Testis (tissue), 2 donors: ENCODE results near the gene CFAP58.

Experiments used
- POLR2A ChIP-seq: fragments of 450-650 bp; IDR thresholded peaks from one replicate; pipeline ENCODE4 v1.6.1; 2017; ENCODE audit warnings: antibody characterized with exemption, mild to moderate bottlenecking, moderate library complexity
- TF ChIP-seq, protein P1 (sequence below), 3 experiments: fragments of 450-650 bp in 2 of 3; fragments of 200-600 bp in 1 of 3; sonication (generic) in 1 of 3; IDR thresholded peaks; one replicate each; pipeline ENCODE4 v1.5.1; 2016 to 2019; ENCODE audit warnings: antibody characterized with exemption in 3 of 3, mild to moderate bottlenecking in 2 of 3, moderate library complexity in 1 of 3

DNA sequence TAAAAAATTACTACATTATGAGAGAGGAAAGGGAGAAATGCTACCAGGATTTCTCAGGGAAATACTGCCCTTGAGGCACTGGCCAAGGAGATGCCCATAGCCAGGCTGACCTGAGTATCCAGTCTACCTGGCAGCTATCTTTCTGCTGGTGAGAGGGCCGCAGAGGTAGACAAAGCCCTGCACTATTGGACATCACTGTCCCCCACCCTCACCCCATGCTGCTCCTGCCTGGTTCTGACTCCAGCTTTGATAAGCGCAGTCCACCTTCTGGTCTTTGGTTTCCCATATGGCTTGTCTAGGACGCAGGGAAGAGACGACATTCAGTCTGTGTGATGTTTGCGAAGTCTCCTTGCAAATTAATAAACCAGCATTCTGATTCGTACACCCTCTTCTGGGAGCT lies 19.1 kb upstream of the CFAP58 start:
- TF ChIP-seq, protein P1, sequence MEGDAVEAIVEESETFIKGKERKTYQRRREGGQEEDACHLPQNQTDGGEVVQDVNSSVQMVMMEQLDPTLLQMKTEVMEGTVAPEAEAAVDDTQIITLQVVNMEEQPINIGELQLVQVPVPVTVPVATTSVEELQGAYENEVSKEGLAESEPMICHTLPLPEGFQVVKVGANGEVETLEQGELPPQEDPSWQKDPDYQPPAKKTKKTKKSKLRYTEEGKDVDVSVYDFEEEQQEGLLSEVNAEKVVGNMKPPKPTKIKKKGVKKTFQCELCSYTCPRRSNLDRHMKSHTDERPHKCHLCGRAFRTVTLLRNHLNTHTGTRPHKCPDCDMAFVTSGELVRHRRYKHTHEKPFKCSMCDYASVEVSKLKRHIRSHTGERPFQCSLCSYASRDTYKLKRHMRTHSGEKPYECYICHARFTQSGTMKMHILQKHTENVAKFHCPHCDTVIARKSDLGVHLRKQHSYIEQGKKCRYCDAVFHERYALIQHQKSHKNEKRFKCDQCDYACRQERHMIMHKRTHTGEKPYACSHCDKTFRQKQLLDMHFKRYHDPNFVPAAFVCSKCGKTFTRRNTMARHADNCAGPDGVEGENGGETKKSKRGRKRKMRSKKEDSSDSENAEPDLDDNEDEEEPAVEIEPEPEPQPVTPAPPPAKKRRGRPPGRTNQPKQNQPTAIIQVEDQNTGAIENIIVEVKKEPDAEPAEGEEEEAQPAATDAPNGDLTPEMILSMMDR (IDR thresholded peaks at IDR 0.05), result no peak
- TF ChIP-seq POLR2A, result no peak
